ENCODE results near the gene CENPH.

DNA sequence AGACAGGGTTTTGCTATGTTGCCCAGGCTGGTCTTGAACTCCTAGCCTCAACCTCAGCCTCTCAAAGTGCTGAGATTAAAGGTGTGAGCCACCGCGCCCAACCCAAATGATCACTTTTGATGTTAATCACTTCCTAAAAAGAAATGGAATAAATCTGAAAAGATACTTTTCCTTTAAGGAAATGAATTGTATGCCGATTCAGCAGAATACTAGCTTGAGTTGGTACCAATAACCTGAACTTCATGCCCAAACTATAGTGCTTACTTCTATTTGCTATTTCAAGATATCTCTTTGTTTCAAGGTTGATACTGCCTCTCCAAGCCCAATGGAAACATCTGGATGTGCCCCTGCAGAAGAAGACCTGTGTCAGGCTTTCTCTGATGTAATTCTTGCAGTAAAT lies 18.4 kb upstream of the CENPH start:
- no peak for TF ChIP-seq KDM1A (CRISPR knock-in tag; IDR thresholded peaks at IDR 0.05)
- TF ChIP-seq, protein P1, sequence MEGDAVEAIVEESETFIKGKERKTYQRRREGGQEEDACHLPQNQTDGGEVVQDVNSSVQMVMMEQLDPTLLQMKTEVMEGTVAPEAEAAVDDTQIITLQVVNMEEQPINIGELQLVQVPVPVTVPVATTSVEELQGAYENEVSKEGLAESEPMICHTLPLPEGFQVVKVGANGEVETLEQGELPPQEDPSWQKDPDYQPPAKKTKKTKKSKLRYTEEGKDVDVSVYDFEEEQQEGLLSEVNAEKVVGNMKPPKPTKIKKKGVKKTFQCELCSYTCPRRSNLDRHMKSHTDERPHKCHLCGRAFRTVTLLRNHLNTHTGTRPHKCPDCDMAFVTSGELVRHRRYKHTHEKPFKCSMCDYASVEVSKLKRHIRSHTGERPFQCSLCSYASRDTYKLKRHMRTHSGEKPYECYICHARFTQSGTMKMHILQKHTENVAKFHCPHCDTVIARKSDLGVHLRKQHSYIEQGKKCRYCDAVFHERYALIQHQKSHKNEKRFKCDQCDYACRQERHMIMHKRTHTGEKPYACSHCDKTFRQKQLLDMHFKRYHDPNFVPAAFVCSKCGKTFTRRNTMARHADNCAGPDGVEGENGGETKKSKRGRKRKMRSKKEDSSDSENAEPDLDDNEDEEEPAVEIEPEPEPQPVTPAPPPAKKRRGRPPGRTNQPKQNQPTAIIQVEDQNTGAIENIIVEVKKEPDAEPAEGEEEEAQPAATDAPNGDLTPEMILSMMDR (CRISPR knock-in tag; IDR thresholded peaks at IDR 0.05) = no peak
- no peak for TF ChIP-seq POLR2A (IDR thresholded peaks at IDR 0.05; ENCODE audit: insufficient read depth in 1 of 2, low read depth in 2 of 2, low read length in 2 of 2)
- TF ChIP-seq HNRNPLL (IDR thresholded peaks at IDR 0.05; ENCODE audit: low read depth, low read length, poor library complexity, severe bottlenecking) = no peak
- TF ChIP-seq, protein P2, sequence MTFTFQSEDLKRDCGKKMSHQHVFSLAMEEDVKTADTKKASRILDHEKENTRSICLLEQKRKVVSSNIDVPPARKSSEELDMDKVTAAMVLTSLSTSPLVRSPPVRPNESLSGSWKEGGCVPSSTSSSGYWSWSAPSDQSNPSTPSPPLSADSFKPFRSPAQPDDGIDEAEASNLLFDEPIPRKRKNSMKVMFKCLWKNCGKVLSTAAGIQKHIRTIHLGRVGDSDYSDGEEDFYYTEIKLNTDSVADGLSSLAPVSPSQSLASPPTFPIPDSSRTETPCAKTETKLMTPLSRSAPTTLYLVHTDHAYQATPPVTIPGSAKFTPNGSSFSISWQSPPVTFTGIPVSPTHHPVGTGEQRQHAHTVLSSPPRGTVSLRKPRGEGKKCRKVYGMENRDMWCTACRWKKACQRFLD (CRISPR knock-in tag; IDR thresholded peaks at IDR 0.05; ENCODE audit: borderline replicate concordance) = no peak
- TF ChIP-seq, protein P3, sequence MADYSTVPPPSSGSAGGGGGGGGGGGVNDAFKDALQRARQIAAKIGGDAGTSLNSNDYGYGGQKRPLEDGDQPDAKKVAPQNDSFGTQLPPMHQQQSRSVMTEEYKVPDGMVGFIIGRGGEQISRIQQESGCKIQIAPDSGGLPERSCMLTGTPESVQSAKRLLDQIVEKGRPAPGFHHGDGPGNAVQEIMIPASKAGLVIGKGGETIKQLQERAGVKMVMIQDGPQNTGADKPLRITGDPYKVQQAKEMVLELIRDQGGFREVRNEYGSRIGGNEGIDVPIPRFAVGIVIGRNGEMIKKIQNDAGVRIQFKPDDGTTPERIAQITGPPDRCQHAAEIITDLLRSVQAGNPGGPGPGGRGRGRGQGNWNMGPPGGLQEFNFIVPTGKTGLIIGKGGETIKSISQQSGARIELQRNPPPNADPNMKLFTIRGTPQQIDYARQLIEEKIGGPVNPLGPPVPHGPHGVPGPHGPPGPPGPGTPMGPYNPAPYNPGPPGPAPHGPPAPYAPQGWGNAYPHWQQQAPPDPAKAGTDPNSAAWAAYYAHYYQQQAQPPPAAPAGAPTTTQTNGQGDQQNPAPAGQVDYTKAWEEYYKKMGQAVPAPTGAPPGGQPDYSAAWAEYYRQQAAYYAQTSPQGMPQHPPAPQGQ (CRISPR knock-in tag; IDR thresholded peaks at IDR 0.05; ENCODE audit: borderline replicate concordance) = no peak
- TF ChIP-seq ZIK1 (CRISPR knock-in tag; IDR thresholded peaks at IDR 0.05; ENCODE audit: borderline replicate concordance, low read depth) = no peak

Data from HepG2 (cell line).